OCI-LY7 (cell line): ENCODE results near the gene OLFML3. TPM values are rescaled to one million over a fixed set of nuclear protein-coding genes. Genes with fewer than 3 reads are reported as not detected.

Experiments
- BruUV-seq: library from RNA; stranded (reverse); fragments of 400-500 nt; replicated peaks from 2 replicates; lab custom pipeline; 2021; lab: Mats Ljungman, UMichigan
- CTCF ChIA-PET: fragments of 300-600 bp; sonication (Branson Sonifier 250); formaldehyde crosslinking; loops from one replicate; lab custom pipeline; 2022; ENCODE audit warnings: antibody characterized with exemption; ENCODE audit not compliant: unreplicated experiment; lab: Charles Lee
- POLR2A ChIA-PET: fragments of 300-600 bp; sonication (Branson Sonifier 250); formaldehyde crosslinking; loops from one replicate; lab custom pipeline; 2022; ENCODE audit warnings: antibody characterized with exemption; lab: Charles Lee
- DNase-seq: peaks from one replicate; pipeline ENCODE4 v3.0.0-alpha.2; 2015; ENCODE audit warnings: low spot score
- H2AFZ ChIP-seq: fragments of 200-600 bp; sonication (generic), shearing (Covaris generic); 2 replicates; pipeline ENCODE4 v1.6.1; 2014; ENCODE audit warnings: mild to moderate bottlenecking, antibody characterized with exemption, low read length, moderate library complexity
- H3K27ac ChIP-seq: fragments of 200-600 bp; sonication (generic); 2 replicates; pipeline ENCODE4 v1.5.1; 2014; ENCODE audit warnings: mixed run types, low read depth, mild to moderate bottlenecking, moderate library complexity, low read length, inconsistent platforms; ENCODE audit not compliant: poor library complexity, severe bottlenecking
- H3K36me3 ChIP-seq: fragments of 200-600 bp; sonication (generic); 2 replicates; pipeline ENCODE4 v1.6.1; 2014; ENCODE audit warnings: mild to moderate bottlenecking, antibody characterized with exemption, low read length, moderate library complexity, mixed read lengths; ENCODE audit not compliant: insufficient read depth
- H3K4me1 ChIP-seq: fragments of 200-600 bp; sonication (generic); 2 replicates; pipeline ENCODE4 v1.5.1; 2014; ENCODE audit warnings: mild to moderate bottlenecking, low read length; ENCODE audit not compliant: insufficient read depth, poor library complexity, severe bottlenecking
- H3K4me2 ChIP-seq: fragments of 200-600 bp; sonication (generic); 2 replicates; pipeline ENCODE4 v1.6.1; 2014; ENCODE audit warnings: mild to moderate bottlenecking, low read length
- H3K4me3 ChIP-seq: fragments of 200-600 bp; sonication (generic); 2 replicates; pipeline ENCODE4 v1.5.1; 2014; ENCODE audit warnings: mild to moderate bottlenecking, low read depth, low read length; ENCODE audit not compliant: poor library complexity, severe bottlenecking
- H3K79me2 ChIP-seq: fragments of 200-600 bp; sonication (generic); 2 replicates; pipeline ENCODE4 v1.6.1; 2016; ENCODE audit warnings: low read depth, mild to moderate bottlenecking, low read length, moderate library complexity, mixed read lengths; ENCODE audit not compliant: insufficient read depth
- H3K9me2 ChIP-seq: fragments of 200-600 bp; sonication (generic); 2 replicates; pipeline ENCODE4 v1.6.1; 2016; ENCODE audit warnings: mild to moderate bottlenecking, low read length, mixed read lengths; ENCODE audit not compliant: insufficient read depth
- H3K9me3 ChIP-seq: fragments of 200-600 bp; sonication (generic); 2 replicates; pipeline ENCODE4 v1.6.1; 2014; ENCODE audit warnings: mild to moderate bottlenecking, mixed run types, low read length, mixed read lengths
- H4K20me1 ChIP-seq: fragments of 200-600 bp; sonication (generic); 2 replicates; pipeline ENCODE4 v1.6.1; 2014; ENCODE audit warnings: mild to moderate bottlenecking, antibody characterized with exemption, low read length, moderate library complexity, mixed read lengths; ENCODE audit not compliant: insufficient read depth
- CTCF ChIP-seq: fragments of 200-600 bp; sonication (generic); conservative IDR thresholded peaks from 2 replicates; pipeline ENCODE4 v1.5.1; 2014; ENCODE audit warnings: mild to moderate bottlenecking, antibody characterized with exemption, low read length, moderate library complexity, mixed read lengths
- EZH2phosphoT487 ChIP-seq: fragments of 200-600 bp; sonication (generic); IDR thresholded peaks from 2 replicates; pipeline ENCODE4 v1.6.1; 2018; ENCODE audit warnings: low read depth, borderline replicate concordance, mild to moderate bottlenecking, mixed run types, antibody characterized with exemption, low read length, moderate library complexity, mixed read lengths
- intact Hi-C: fragments of 100-400 bp; cut with micrococcal nuclease; formaldehyde crosslinking; loops from one replicate; pipeline ENCODE4 v1.10.0; 2022; ENCODE audit not compliant: unreplicated experiment
- total RNA-seq, 2 experiments: library from RNA; depleted of rRNA in 1 of 2; stranded (reverse); fragments of >200 nt in 1 of 2; shearing (Covaris generic) in 1 of 2; gene quantifications; 2 replicates each; pipeline ENCODE4 v1.2.3, GENCODE V29; 2014 to 2022

The OLFML3 gene
- total RNA-seq, 2 experiments from 2014 or later, result 0.34 to 0.44 TPM

- ChIA-PET POLR2A (interaction anchor here (0.6 to 1.2 kb wide), 3 partner anchors 9 to 850 kb away, joined by 3 to 8 read pairs (median 4); no protein-coding TSS in a partner anchor), CTCF (no interaction called here)
Measured at GRCh38 chr1:113983826-113984225, 4.6 kb downstream of the OLFML3 start.

GRCh38 chr1:113984710-113985109, 5.4 kb downstream of the OLFML3 start:
- CTCF ChIA-PET, result no interaction called here
- POLR2A ChIA-PET, result interaction anchor here (0.9 to 1.2 kb wide), 2 partner anchors 10 to 296 kb away, joined by 4 read pairs; no protein-coding TSS in a partner anchor
- TF ChIP-seq EZH2phosphoT487 (no peak), CTCF (no peak)
- Histone ChIP-seq H3K4me2 (no peak overlapping the region), H3K4me1 (no peaks in the 10 kb centered on the region), H3K4me3 (no peak overlapping the region), H3K36me3 (no peaks in the 10 kb centered on the region), H3K9me2 (no peaks in the 10 kb centered on the region), H3K9me3 (no peaks in the 10 kb centered on the region), H2AFZ (no peak overlapping the region), H4K20me1 (no peaks in the 10 kb centered on the region), H3K79me2 (no peaks in the 10 kb centered on the region), H3K27ac (no peak overlapping the region)
- no peak for DNase-seq
- intact Hi-C loops, result no loop called here
- no TSS peak for BruUV-seq

More at GRCh38 chr1:113983826-113984225, 4.6 kb downstream of the OLFML3 start:
- no peak for DNase-seq
- no peaks in the 10 kb centered on the region for H3K36me3 ChIP-seq
- no peaks in the 10 kb centered on the region for H3K9me2 ChIP-seq
- H3K4me2 ChIP-seq, result no peak overlapping the region
- no peaks in the 10 kb centered on the region for H3K9me3 ChIP-seq
- no peaks in the 10 kb centered on the region for H3K79me2 ChIP-seq
- H3K27ac ChIP-seq, result no peak overlapping the region
- TF ChIP-seq EZH2phosphoT487 (no peak), CTCF (no peak)
- intact Hi-C loops, result no loop called here
- no peak overlapping the region for H3K4me3 ChIP-seq
- BruUV-seq, result no TSS peak
- no peak overlapping the region for H2AFZ ChIP-seq
- no peaks in the 10 kb centered on the region for H4K20me1 ChIP-seq
- peaks cover 5% of the 10 kb centered on the region for H3K4me1 ChIP-seq

GRCh38 chr1:113986802-113987201, 7.5 kb downstream of the OLFML3 start:
- CTCF ChIA-PET, result no interaction called here

More at GRCh38 chr1:113986802-113987201, 7.5 kb downstream of the OLFML3 start:
- no TSS peak for BruUV-seq
- Histone ChIP-seq H3K4me2 (no peak overlapping the region), H3K27ac (no peak overlapping the region), H4K20me1 (no peaks in the 10 kb centered on the region), H2AFZ (no peak overlapping the region), H3K4me3 (no peak overlapping the region), H3K9me2 (no peaks in the 10 kb centered on the region), H3K4me1 (no peaks in the 10 kb centered on the region), H3K36me3 (no peaks in the 10 kb centered on the region), H3K9me3 (no peaks in the 10 kb centered on the region), H3K79me2 (no peaks in the 10 kb centered on the region)
- no peak for TF ChIP-seq EZH2phosphoT487
- no peak for TF ChIP-seq CTCF
- intact Hi-C loops, result no loop called here
- DNase-seq, result no peak
- POLR2A ChIA-PET, result no interaction called here
